Chondrocyte (in vitro differentiated cells): ENCODE measurements around the gene CDKN2C. TPM values are rescaled to one million over a fixed set of nuclear protein-coding genes. Genes with fewer than 3 reads are reported as not detected.
"Not testable (repeated sequence)": the region's sequence is repeated elsewhere in the genome, so short reads cannot be mapped to it uniquely, and the experiment has no call there.

Experiments
- DNase-seq: peaks from one replicate; pipeline ENCODE4 v3.0.0; 2021; ENCODE audit warnings: mixed read lengths, low spot score
- H3K27ac Mint-ChIP-seq: one replicate; pipeline ENCODE4 v1.8.0; 2021; ENCODE audit warnings: mild to moderate bottlenecking, moderate library complexity, mixed read lengths; ENCODE audit not compliant: unreplicated experiment
- H3K27me3 Mint-ChIP-seq: 2 replicates; pipeline ENCODE4 v1.8.0; 2021; ENCODE audit warnings: low read depth, mixed read lengths
- H3K36me3 Mint-ChIP-seq: 2 replicates; pipeline ENCODE4 v1.8.0; 2021; ENCODE audit warnings: low read depth, mixed read lengths
- H3K4me1 Mint-ChIP-seq: 2 replicates; pipeline ENCODE4 v1.8.0; 2021; ENCODE audit warnings: low read depth, mild to moderate bottlenecking, mixed read lengths
- H3K4me3 Mint-ChIP-seq: one replicate; pipeline ENCODE4 v1.8.0; 2021; ENCODE audit warnings: mild to moderate bottlenecking, moderate library complexity, mixed read lengths; ENCODE audit not compliant: unreplicated experiment
- H3K9me3 Mint-ChIP-seq: 2 replicates; pipeline ENCODE4 v1.8.0; 2021; ENCODE audit warnings: low read depth, mixed read lengths
- total RNA-seq: library from RNA; stranded (reverse); gene quantifications from 3 replicates; pipeline ENCODE4 v1.2.1, GENCODE V29; 2021
- TF ChIP-seq, protein P1 (sequence below): fragments of 200-600 bp; sonication (generic); IDR thresholded peaks from 2 replicates; pipeline ENCODE4 v1.5.0; 2021; ENCODE audit warnings: antibody characterized with exemption, mild to moderate bottlenecking, moderate library complexity

CDKN2C gene
- total RNA-seq, 1 donor from 2014 or later: 5.2 TPM

DNA sequence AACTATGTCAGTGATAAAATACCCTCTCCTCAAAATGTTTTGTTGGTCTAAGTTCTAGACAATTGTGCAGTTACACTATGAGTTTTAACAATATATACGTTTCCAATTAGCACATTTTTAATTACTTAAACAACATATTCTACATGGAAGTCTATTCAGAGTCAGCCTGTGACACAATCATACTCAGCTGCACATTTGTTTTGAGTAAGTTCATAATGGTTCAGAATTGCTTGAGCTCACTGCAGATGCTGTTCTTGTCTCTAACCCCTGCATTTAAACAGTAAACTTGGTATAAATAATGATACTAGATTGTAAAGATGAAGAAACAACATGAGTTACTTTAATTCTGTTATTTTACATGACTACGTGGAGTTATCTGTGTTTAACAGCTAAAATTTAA lies 30.6 kb downstream of the CDKN2C start:
- TF ChIP-seq, protein P1, sequence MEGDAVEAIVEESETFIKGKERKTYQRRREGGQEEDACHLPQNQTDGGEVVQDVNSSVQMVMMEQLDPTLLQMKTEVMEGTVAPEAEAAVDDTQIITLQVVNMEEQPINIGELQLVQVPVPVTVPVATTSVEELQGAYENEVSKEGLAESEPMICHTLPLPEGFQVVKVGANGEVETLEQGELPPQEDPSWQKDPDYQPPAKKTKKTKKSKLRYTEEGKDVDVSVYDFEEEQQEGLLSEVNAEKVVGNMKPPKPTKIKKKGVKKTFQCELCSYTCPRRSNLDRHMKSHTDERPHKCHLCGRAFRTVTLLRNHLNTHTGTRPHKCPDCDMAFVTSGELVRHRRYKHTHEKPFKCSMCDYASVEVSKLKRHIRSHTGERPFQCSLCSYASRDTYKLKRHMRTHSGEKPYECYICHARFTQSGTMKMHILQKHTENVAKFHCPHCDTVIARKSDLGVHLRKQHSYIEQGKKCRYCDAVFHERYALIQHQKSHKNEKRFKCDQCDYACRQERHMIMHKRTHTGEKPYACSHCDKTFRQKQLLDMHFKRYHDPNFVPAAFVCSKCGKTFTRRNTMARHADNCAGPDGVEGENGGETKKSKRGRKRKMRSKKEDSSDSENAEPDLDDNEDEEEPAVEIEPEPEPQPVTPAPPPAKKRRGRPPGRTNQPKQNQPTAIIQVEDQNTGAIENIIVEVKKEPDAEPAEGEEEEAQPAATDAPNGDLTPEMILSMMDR: no peak
- no peak overlapping the region for H3K4me3 Mint-ChIP-seq
- DNase-seq: no peak
- no peaks in the 10 kb centered on the region for H3K4me1 Mint-ChIP-seq
- H3K36me3 Mint-ChIP-seq: no peaks in the 10 kb centered on the region
- peaks cover 6% of the 10 kb centered on the region for H3K9me3 Mint-ChIP-seq
- peaks cover 46% of the 10 kb centered on the region for H3K27me3 Mint-ChIP-seq
- H3K27ac Mint-ChIP-seq: no peak overlapping the region

GRCh38 chr1:51002516-51002915 lies 32.5 kb downstream of the CDKN2C start:
- no peak for DNase-seq
- no peaks in the 10 kb centered on the region for H3K4me1 Mint-ChIP-seq
- no peak overlapping the region for H3K27ac Mint-ChIP-seq
- H3K4me3 Mint-ChIP-seq: no peak overlapping the region
- TF ChIP-seq, protein P1: no peak
- no peaks in the 10 kb centered on the region for H3K36me3 Mint-ChIP-seq
- H3K9me3 Mint-ChIP-seq: peaks cover 12% of the 10 kb centered on the region
- peaks cover 56% of the 10 kb centered on the region for H3K27me3 Mint-ChIP-seq

DNA sequence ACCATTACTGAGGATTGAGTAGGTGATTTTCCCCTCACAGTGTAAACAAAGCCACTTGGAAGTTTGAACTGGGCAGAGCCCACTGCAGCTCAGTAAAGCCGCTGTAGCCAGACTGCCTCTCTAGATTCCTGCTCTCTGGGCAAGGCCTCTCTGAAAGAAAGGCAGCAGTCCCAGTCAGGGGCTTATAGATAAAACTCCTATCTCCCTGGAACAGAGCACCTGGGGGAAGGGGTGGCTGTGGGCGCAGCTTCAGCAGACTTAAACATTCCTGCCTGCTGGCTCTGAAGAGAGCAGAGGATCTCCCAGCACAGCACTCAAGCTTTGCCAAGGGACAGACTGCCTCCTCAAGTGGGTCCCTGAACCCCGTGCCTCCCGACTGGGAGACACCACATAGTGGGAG lies 35.5 kb downstream of the CDKN2C start:
- peaks cover 14% of the 10 kb centered on the region for H3K9me3 Mint-ChIP-seq
- not testable (repeated sequence) for H3K27ac Mint-ChIP-seq, H3K4me1 Mint-ChIP-seq, H3K36me3 Mint-ChIP-seq, DNase-seq, H3K4me3 Mint-ChIP-seq
- H3K27me3 Mint-ChIP-seq: peaks cover 48% of the 10 kb centered on the region

- DNase-seq: no peak
- TF ChIP-seq, protein P1: no peak
- peaks cover 4% of the 10 kb centered on the region for H3K36me3 Mint-ChIP-seq
- H3K27ac Mint-ChIP-seq: no peak overlapping the region
- H3K27me3 Mint-ChIP-seq: peaks cover 36% of the 10 kb centered on the region
- H3K4me1 Mint-ChIP-seq: no peaks in the 10 kb centered on the region
- peaks cover 22% of the 10 kb centered on the region for H3K9me3 Mint-ChIP-seq
- no peak overlapping the region for H3K4me3 Mint-ChIP-seq
These were observed 39.3 kb downstream of the CDKN2C start for GRCh38 chr1:51009381-51009780.

DNA sequence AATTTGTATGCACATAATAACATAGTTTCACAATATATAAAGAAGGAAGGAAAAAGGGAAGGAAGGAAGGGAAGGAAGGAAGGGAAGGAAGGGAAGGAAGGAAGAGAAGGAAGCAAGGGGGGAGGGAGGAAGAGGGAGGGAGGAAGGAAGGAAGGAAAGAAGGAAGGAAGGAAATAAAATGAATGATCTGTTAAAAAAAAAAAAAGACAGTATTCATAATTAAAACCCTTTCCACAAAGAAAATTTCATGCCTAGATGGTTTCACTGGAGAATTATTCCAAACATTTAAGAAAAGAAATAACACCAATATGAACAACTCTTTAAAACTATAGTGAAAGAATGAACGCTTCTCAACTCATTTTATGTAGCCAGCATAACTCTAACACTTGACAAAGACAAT lies 44.8 kb downstream of the CDKN2C start:
- no peak for DNase-seq
- H3K36me3 Mint-ChIP-seq: peaks cover 2% of the 10 kb centered on the region
- no peak overlapping the region for H3K4me3 Mint-ChIP-seq
- TF ChIP-seq, protein P1: no peak
- no peak overlapping the region for H3K27ac Mint-ChIP-seq
- peaks cover 33% of the 10 kb centered on the region for H3K27me3 Mint-ChIP-seq
- peaks cover 19% of the 10 kb centered on the region for H3K9me3 Mint-ChIP-seq
- no peaks in the 10 kb centered on the region for H3K4me1 Mint-ChIP-seq

- Mint-ChIP-seq H3K27me3 (peaks cover 34% of the 10 kb centered on the region), H3K4me1 (no peaks in the 10 kb centered on the region), H3K4me3 (no peak overlapping the region), H3K36me3 (no peaks in the 10 kb centered on the region), H3K9me3 (peaks cover 9% of the 10 kb centered on the region), H3K27ac (no peak overlapping the region)
- TF ChIP-seq, protein P1: no peak
- DNase-seq: no peak
These were observed 49.8 kb downstream of the CDKN2C start for GRCh38 chr1:51019811-51020210.

Other genes starting within 250 kb of the CDKN2C start
- 35.1 to 40.9 TPM (median 38.7 TPM) in 3 replicates for gene FAF1, start 10.0 kb upstream of the CDKN2C start, total RNA-seq
- not detected in 3 replicates for gene C1orf185, start 132.0 kb downstream of the CDKN2C start, total RNA-seq